HFF-Myc (cell line): ENCODE results near the gene ARMC12.
A peak's percentile ranks its signal among the peaks of the same experiment; 100 is the strongest.

Source experiments
- DNase-seq: peaks from one replicate; pipeline ENCODE4 v3.0.0-alpha.2; 2011; ENCODE audit warnings: low read depth; ENCODE audit errors: extremely low read depth
- H3K4me3 ChIP-seq: replicated peaks from 2 replicates; pipeline ENCODE4 v1.5.1; 2011; ENCODE audit warnings: low read depth, mild to moderate bottlenecking, control low read depth, low read length
- TF ChIP-seq, protein P1 (sequence below): IDR thresholded peaks from 2 replicates; pipeline ENCODE4 v1.5.1; 2012; ENCODE audit warnings: mild to moderate bottlenecking, low read depth, low read length, control low read depth; ENCODE audit errors: missing control alignments

Gene ARMC12

GRCh38 chr6:35755278-35755924 is 18.6 kb downstream of the ARMC12 start:
- TF ChIP-seq, protein P1, sequence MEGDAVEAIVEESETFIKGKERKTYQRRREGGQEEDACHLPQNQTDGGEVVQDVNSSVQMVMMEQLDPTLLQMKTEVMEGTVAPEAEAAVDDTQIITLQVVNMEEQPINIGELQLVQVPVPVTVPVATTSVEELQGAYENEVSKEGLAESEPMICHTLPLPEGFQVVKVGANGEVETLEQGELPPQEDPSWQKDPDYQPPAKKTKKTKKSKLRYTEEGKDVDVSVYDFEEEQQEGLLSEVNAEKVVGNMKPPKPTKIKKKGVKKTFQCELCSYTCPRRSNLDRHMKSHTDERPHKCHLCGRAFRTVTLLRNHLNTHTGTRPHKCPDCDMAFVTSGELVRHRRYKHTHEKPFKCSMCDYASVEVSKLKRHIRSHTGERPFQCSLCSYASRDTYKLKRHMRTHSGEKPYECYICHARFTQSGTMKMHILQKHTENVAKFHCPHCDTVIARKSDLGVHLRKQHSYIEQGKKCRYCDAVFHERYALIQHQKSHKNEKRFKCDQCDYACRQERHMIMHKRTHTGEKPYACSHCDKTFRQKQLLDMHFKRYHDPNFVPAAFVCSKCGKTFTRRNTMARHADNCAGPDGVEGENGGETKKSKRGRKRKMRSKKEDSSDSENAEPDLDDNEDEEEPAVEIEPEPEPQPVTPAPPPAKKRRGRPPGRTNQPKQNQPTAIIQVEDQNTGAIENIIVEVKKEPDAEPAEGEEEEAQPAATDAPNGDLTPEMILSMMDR: no peak
- no peak overlapping the region for H3K4me3 ChIP-seq
- no peak for DNase-seq

DNA sequence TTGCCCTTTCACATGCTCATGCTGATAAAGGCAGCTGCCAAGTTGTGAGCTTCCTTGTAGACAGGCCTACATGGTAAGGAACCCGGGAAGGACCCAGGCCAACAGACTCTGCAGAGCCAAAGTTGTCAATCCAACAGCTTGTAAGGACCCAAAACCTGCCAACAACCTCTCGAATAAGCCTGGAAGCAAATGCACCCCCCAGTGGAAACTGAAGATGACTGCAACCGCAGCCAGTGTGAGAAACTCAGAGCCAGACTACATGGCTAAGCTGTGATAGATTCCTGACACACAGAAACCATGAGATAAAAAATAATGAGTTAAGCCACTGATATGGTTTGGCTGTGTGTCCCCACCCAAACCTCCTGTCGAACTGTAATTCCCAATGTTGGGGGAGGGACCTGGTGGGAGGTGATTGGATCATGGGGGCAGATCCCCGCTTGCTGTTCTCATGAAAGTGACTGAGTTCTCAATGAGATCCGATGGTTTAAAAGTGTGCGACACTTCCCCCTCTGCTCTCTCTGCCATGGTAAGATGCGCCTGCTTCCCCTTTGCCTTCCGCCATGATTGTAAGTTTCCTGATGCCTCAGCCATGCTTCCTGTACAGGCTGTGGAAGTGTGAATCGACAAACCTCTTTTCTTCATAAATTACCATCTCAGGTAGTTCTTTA is 20.8 kb downstream of the ARMC12 start:
- TF ChIP-seq, protein P1: peak; percentile 52
- no peak overlapping the region for H3K4me3 ChIP-seq
- no peak for DNase-seq

- no peak overlapping the region for H3K4me3 ChIP-seq
- TF ChIP-seq, protein P1: no peak
- no peak for DNase-seq
These were observed 22.6 kb downstream of the ARMC12 start for GRCh38 chr6:35759426-35759825.

GRCh38 chr6:35765739-35766138 is 28.9 kb downstream of the ARMC12 start:
- TF ChIP-seq, protein P1: no peak
- no peak for DNase-seq

GRCh38 chr6:35769211-35769610 is 32.4 kb downstream of the ARMC12 start:
- TF ChIP-seq, protein P1: no peak
- no peak overlapping the region for H3K4me3 ChIP-seq
- DNase-seq: no peak

More at GRCh38 chr6:35765739-35766138, 28.9 kb downstream of the ARMC12 start:
- no peak overlapping the region for H3K4me3 ChIP-seq

DNA sequence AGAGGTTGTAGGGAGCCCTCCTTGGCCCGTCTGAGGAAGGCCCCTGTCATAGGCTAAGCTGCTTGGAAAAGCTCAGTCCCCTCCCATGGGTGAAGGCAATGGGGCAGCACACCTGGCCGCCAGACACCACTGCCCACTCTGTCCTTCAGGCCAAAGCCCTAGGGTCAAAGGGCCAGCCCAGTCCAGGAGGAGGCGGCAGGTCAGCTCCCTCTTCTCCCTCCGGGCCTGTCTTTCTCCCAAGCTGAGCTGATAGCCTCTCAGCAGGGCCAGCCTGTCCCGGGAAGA is 34.5 kb downstream of the ARMC12 start:
- no peak for DNase-seq
- H3K4me3 ChIP-seq: no peak overlapping the region
- TF ChIP-seq, protein P1: no peak
